ENCODE measurements around the gene ZNF224.

Gene ZNF224

DNA sequence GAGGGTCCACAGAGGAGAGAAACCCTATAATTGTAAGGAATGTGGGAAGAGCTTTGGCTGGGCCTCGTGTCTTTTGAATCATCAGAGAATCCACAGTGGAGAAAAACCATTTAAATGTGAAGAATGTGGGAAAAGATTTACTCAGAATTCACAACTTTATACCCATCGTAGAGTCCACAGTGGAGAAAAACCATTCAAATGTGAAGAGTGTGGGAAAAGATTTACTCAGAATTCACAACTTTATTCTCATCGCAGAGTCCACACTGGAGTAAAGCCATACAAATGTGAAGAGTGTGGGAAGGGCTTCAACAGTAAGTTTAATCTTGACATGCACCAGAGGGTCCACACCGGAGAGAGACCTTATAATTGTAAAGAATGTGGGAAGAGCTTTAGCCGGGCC lies 37.8 kb downstream of the ZNF224 start:
- DNase-seq (ENCODE audit: low read depth, low spot score), result no peak

GRCh38 chr19:44141191-44142058 lies 47.3 kb downstream of the ZNF224 start, which contains the start of gene ZNF234:
Gene ZNF234, plus strand, starts transcription at chr19:44141554. Its CDS starts 3,079 bp downstream, at chr19:44144633.
- DNase-seq (ENCODE audit: low read depth, low spot score), result peak; percentile 92

- DNase-seq (ENCODE audit: low read depth, low spot score), result peak; percentile 39
Observed at GRCh38 chr19:44142059-44142433, 47.9 kb downstream of the ZNF224 start.

- DNase-seq (ENCODE audit: low read depth, low spot score), result no peak
Observed at GRCh38 chr19:44149776-44150175, 55.6 kb downstream of the ZNF224 start.

GRCh38 chr19:44151491-44151890 lies 57.3 kb downstream of the ZNF224 start:
- no peak for DNase-seq (ENCODE audit: low read depth, low spot score)

GRCh38 chr19:44156475-44156874 lies 62.3 kb downstream of the ZNF224 start:
- no peak for DNase-seq (ENCODE audit: low read depth, low spot score)
